ENCODE data around the gene DDX4.

GRCh38 chr5:55742778-55743177 is 4.9 kb downstream of the DDX4 start:
- TF ChIP-seq CTCF (IDR thresholded peaks at IDR 0.05) (no peak), POLR2A (IDR thresholded peaks at IDR 0.05) (no peak)

All from lower leg skin (tissue), 3 donors.